Activated gamma-delta T cell treated with Interleukin-2 at 50 U/mL for 16 hours (primary cell): ENCODE measurements around the gene IL23R.
"Not testable (repeated sequence)": the region's sequence is repeated elsewhere in the genome, so short reads cannot be mapped to it uniquely, and the experiment has no call there.

Experiments
- DNase-seq: peaks from one replicate; pipeline ENCODE4 v3.0.0-alpha.2; 2020

Gene IL23R

DNA sequence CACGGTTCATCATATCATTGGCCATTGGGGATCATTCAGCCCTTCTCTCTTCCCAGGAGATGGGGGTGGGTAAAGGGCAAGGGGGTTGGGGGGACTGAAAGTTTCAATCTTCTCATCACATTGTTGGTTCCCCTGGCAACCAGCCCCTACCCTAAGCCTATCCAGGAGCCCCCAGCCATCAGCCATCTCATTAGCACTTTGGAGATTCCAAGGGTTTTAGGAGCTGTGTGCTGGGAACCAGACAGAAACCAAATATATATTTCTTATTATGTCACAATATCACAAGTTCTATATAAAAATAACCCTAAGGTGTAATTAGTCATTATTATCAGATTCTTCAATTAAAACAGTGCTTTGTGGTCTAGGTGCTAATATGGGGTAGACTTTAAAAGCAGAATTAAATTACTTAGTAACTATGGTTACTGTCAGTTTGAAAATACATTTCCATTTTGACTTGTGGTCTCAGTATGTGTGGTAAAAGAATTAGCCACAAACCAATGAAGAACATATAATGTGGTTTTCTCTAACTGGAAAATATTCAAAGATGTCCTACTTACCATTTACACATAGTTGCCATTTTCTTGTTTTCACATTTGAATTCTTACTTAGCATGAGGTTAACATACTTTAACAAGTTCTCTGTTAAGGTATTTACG is 28.1 kb downstream of the IL23R start:
- no peak for DNase-seq

DNA sequence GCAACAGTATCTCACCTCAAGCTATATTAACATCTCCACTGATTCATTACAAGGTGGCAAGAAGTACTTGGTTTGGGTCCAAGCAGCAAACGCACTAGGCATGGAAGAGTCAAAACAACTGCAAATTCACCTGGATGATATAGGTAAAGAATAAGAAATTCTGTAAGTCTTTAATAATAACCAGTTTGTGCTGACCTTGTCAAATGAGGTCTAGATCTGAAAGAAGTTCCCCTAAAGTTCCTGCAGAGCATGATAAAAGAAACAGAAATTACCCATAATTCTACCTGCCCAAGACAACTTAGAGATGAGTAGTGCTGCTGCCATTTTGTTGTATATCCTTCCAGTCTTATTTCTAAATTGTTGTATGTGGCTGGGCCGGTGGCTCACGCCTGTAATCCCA is 34.5 kb downstream of the IL23R start:
- no peak for DNase-seq

DNA sequence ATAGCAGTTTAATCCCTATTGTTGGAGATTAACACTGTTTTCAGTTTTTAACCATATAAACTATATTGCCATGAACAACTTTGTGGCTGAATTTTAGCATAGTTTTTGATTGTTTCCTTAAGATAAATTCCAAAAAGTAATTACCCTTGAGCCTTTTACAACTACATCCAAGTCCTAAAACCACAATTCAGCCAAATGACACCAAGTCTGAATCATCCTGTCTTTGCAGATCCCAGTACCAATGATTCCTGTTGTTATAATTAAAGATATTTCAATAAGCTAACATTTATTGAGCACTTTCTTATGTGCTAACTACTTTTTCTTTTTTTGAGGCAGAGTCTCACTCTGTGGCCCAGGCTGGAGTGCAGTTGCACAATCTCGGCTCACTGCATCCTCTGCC is 35.6 kb downstream of the IL23R start:
- no peak for DNase-seq

DNA sequence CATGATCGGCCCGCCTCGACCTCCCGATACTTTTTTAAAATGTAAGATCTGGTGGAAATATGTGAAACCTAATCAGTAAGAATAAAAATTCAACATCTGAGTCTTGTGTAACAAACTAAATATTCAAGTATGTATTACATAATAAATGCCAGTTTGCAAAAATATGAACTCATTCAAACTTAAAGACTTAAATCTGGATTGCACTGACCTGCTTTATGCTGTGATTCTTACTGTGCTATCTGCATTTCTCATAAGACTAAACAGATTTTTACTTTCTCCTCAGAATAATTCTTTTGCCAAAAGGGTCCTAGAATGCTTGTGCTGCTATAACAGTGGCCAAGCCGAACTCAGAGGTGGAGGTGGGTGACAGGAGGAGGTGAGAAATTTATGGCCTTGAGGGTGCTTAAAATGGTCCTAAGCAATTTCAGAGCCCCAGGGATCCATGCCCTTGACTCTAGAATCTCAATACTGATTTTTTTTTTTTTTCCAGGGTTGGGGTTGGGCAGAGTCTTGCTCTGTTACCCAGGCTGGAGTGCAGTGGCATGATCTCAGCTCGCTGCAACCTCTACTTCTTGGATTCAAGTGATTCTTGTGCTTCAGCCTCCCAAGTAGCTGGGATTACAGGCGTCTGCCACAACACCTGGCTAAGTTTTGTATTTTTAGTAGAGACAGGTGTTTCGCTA is 38.2 kb downstream of the IL23R start:
- no peak for DNase-seq

DNA sequence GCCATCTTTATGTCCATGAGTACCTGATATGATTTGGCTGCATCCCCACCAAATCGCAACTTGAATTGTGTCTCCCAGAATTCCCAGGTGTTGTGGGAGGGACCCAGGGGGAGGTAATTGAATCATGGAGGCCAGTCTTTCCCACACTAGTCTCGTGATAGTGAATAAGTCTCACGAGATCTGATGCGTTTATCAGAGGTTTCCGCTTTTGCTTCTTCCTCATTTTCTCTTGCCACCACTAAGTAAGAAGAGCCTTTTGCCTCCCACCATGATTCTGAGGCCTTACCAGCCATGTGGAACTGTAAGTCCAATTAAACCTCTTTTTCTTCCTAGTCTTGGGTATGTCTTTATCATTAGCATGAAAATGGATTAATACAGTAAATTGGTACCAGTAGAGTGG is 41.1 kb downstream of the IL23R start:
- DNase-seq, result not testable (repeated sequence)

DNA sequence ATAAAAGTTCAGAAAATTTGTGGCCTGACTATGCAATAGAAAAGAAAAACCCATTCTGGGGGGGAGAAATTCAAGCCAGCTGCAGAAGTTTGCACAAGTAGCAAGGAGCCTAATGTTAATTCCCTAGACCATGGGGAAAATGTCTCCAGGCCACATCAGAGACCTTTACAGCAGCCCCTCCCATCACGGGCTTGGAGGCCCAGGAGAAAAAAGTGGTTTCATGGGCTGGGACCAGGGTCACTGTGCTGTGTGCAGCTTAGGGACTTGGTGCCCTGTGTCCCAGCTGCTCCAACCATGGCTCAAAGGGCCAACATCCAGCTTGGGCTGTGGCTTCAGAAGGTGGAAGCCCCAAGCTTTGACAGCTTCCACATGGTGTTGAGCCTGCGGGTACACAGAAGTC is 42.0 kb downstream of the IL23R start:
- DNase-seq, result no peak

DNA sequence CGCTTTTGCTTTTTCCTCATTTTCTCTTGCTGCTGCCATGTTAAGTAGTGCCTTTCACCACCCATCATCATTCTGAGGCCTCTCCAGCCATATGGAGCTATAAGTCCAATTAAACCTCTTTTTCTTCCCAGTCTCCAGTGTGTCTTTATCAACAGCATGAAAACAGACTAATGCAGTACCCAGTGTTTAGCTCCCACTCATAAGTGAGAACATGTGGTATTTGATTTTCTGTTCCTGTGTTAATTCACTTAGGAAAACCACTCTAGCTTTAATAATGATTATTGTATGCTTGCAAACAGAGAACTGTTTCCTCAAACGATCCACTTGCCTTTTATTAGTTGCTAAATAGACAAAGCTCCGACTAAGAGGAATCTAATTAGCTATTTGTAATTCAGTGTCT is 43.3 kb downstream of the IL23R start:
- no peak for DNase-seq

DNA sequence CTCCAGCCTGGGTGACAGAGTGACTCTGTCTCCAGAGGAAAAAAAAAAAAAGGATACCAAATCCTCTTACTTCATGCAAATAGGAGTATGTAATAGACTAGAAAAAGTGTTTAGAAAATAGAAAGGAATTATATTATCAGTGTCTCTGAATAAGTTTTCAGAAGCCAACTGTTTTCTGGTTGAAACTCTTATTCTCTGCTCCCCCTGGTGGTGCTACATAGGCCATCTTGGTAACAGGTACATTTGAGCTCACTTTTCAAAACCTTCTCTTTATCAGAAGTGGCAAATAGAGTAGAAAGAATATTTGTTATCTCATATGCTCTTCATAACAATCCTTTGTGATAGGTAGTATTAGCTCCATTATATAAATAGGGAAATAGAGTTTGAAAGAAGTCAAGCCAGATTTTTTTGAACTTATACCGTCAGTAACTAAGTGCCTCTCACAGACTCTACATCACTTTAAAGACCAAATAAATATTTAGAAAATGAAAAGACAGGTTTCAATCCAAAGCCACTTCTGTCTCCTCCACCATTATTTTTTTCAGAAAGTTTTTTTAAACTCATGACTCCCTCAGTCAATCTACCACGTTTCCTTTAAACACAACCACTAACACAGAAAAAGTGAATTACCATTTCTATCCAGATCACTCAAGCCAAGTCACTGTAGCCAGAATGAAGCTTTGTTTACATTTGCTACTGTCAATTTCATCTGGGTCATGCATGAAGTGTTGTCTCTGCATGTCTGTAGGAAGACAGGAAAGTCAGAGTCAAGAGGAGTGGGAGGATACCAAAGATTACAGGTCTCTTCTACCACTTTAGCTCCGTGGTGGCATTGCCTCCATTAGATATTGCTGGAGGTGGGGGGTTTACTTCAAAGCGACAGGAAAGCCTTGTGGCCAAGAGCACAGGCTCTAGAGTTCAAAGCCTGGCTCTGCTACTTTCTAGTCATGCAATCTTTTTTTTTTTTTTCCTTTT is 45.6 kb downstream of the IL23R start:
- peak; percentile 42 for DNase-seq

DNA sequence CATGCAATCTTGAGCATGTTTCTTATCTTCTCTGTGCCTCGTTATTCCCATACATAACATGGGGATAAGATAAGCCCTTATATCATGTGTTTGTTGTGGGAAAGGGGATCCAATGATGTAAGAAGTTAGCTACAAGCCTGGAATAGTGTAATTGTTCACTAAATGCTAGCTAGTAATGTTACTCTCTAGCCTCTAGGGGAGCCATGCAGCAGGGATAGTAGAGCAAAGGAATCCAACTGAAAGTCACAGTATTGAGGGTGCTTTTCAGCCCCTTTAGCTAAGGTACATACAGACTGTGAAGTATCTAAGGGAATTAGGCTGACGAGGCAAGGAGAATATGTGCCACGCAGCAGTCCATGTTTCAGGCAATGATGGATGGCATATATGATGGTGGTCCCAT is 46.9 kb downstream of the IL23R start:
- DNase-seq, result no peak

DNA sequence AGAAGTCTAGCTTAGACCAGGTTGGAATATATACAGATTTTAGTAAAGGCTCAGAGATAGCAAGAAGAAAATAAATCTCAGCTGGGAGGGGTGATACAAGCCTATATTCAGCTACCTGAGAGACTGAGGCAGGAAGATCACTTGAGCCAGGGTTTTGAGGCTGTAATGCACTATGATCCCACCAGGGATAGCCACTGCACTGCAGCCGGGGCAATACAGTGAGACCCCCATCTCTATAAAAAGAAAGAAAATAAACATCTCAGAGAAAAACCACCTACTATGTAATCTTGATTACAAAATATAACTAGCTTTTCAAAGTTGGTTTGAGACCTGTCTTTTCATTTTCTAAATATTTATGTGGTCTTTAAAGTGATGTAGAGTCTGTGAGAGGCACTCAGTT is 47.7 kb downstream of the IL23R start:
- no peak for DNase-seq

DNA sequence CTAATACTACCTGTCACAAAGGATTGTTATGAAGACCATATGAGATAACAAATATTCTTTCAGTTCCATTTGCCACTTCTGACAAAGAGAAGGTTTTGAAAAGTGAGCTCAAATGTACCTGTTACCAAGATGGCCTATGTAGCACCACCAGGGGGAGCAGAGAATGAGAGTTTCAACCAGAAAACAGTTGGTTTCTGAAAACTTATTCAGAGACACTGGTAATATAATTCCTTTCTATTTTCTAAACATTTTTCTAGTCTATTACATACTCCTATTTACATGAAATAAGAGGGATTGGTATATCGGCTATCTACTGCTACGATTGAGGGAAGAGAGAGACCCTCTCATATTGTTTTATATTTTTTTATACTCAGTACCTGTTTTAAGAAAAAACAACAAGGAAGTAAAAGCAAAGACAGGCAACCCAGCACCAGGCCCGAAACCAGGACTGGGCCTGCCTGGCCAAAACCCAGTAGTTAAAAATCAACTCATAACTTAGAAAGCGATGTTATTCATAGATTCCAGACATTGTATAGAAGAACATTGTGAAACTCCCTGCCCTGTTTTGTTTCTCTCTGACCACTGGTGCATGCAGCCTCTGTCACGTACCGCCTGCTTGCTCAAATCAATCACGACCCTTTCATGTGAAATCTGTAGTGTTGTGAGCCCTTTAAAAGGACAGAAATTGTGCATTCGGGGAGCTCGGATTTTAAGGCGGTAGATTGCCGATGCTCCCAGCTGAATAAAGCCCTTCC is 48.3 kb downstream of the IL23R start:
- peak; percentile 42 for DNase-seq

DNA sequence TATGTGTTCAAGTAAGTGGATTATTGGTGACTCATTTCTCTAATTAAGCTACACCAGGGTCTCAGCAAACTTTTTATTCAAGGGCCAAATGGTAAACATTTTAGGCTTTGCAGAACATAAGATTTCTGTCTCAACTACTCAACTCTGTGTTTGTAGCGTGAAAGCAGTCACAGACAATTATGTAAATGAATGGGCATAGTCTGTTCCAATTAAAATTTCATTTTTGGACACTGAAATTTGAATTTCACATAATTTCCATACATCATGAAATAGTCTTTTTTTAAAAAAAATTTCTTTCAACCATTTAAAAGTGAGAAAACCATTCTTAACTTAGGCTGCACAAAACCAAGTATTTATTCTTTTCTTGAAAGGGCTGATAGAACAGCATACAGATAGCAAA is 50.1 kb downstream of the IL23R start:
- no peak for DNase-seq

DNA sequence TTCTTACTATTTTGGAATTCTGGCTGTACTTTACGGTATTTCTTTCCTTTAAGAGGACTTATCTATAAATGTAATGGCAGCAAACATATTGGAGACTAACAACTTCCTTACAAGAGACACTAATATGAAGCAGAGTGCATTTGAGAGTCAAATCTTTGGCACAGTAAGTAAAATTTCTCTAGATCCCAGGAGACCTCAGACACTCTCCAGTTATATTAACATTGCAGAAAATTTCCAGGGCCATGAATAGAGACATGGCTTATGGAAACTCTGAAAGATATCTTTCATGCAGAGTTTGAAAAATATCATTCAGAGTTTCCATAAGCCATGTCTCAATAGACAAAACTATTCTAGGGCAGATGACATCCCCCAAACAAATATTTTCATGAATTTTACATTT is 51.2 kb downstream of the IL23R start:
- no peak for DNase-seq

DNA sequence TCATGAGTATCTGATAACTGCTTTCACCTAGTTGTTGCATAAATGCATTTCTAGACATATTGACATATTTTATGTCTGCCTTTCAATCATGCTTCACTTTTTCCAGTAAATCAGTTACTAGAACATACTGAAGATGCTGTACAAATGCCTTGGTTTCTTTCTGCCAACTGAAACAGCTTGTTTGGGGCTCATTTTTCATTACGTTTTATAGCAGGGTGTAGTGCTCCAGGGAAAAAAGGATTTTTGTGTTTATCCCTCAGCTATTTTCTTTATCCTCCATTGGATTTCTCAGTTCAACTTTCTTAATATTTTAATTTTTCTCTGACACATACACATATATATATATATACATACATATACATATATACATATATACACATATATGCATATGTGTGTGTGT is 51.7 kb downstream of the IL23R start:
- no peak for DNase-seq

DNA sequence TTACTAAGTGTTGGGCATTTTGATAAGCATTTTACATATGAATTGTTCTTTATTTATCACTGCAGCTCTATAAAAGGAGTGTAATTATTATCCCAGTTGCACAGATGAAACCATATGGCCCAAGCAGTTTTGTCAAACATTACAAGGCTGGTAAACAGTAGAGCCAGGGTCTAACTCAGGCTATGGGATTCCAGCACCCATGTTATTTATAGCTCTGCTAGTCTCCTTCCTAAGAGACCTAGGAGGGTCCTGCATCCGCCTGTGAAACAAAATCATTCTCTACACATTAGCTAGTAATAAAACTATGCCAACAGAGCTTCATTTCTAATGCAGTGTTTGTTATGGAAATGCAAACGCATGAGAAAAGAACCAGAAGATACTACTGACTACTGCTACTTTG is 58.6 kb downstream of the IL23R start:
- no peak for DNase-seq

DNA sequence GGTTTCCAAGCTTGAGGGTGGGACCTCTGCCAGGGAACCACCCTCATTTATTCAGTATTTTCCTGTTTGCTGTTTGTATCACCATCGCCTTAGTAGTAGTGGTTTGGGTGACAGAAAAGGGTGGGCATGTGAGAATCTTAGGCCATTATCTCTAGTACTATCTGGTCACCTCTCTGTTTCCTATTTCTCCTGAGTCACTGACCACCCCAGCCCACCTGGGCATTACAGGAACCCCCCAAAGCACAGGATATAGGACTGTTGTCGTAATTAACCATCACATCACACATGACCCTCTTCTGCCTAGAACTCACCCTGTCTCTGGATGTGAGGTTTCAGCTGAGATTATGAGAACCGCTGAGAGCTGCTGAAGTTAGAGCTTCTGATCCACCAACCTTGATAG is 60.4 kb downstream of the IL23R start:
- DNase-seq, result no peak

DNA sequence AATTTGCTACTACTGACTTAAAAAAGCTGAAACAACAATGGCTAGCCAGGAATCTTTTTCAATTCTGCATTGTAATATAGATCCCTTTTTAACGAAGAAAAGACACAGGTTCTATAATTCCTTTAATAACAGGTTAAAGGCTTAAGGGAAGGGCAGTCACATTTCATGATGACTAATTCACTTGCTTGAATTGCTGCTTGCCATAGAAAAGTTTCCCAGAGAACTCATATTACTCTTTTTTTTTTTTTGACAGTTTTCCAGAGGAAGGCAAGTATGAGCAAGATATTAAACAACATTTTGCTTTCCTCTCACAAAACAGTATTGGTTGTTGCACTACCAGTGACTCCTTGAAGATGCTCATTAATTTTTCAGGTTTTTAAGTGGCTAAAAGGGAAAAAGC is 60.9 kb downstream of the IL23R start:
- DNase-seq, result no peak

DNA sequence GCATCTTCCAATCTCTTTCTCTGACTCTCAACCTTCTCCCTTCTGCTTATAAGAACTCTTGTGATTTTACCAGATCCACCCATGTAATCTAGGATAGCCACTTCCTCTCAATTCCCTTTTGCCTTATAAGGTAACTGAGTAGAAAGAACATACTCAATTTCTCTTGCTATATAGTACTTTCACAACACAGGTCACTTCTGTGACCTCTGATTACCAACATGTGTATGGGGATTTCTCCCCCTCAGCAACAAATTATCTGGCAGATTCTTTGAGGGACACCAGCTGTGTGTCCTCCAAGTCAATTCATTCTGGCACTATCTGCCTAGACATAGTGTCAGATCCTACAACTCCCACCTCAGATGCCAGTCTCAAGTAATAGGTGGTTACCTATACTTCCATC is 62.5 kb downstream of the IL23R start:
- no peak for DNase-seq

DNA sequence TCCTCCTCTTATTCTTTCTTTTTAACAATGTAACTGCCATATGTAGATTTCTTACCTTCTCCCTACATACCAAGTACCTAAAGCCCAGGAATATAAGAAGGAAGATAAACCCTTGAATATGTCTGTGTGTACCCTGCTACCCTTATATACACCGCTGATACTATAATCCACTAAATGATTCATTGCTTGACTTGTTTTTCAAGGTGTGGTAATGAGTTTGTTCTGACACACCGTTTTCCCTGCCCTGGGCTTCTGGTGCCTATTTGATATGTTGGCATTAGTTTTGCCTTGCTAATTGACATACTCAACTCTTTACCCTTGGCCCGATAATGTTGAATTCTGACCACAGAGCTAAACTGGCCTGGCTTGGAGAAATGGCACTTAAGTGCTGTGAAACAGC is 64.3 kb downstream of the IL23R start:
- DNase-seq, result no peak

DNA sequence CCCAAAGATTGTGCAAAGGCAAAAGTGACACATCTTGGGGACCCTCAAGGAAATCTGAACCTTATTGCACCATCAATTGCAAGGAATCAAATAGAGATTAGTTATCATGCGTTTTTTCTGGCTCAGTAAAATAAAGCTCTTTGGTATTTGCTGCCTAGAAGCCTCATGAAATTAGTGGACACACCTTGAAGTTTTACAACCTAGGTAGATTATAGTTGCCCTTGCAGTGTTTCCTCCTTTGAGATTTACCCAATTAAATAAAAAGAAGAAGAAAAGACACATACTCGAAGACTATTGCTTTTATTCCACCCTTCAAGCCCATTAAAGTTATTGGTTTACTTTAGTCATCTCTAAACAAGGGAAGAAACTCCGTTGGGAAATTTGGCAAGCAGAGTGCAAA is 70.0 kb downstream of the IL23R start:
- DNase-seq, result no peak

DNA sequence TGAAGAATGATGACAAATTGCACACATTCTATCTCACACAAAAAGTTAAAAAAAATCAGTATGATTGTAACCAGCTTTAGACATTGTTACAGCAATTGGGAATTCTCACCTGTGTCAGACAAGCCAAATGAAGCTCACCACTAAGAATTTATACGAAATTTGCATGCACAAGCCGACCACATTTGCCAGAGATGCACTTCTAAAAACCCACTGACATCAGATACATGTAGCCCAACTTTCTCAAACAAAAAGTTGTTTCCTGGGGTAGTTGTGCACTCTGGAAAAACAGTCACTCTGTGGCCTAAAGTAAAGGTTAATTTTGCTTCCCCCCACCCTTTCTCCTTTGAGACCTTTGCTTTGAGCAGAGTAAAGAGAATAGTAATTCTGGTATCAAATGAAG is 73.5 kb downstream of the IL23R start:
- DNase-seq, result no peak

DNA sequence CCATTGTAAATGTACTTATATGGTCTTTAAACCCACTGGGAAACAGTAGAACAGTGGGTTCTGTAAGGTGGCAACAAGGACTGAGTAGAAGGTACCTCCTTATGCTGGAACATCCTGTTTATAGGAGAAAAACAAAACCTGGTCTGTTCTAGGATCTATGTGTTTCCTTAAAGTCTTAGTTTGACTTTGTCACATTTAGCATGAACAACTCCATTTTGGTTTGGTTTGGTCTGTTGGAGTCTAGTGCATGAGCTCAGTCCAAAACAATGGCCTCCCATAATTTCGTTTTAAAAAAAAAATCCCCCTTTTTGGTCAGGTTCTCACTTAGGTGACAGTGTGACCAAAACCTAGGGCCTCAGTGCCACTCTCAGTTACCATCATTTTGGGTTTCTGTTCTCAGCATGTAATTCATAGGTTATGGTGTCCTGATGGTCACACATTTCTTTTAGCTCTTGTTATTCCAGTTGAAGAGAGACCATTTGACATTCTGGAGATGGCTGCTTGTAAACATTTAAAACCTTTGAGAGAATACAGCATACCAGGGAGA is 75.0 kb downstream of the IL23R start:
- no peak for DNase-seq

DNA sequence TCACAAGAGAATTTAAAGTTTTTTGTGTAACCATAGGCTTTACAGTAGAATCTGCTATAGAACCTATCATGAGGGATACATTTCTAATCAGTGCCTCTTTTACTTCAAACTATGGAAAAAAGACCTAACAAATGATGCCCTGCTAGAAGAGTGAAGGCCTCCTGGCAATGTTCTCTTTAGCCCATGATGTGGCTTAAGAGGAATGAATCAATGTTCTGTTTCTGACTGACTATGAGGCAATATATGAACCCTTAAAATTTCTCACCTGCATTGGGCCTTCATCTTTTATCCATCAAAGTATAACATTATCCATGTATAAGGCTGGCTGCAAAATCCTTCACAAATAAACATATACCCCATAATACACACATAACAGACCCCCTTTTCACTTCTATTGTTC is 75.8 kb downstream of the IL23R start:
- no peak for DNase-seq
